Measurements from ENCODE around the gene CHD1L.
"Not testable (repeated sequence)": the region's sequence is repeated elsewhere in the genome, so short reads cannot be mapped to it uniquely, and the experiment has no call there.

DNA sequence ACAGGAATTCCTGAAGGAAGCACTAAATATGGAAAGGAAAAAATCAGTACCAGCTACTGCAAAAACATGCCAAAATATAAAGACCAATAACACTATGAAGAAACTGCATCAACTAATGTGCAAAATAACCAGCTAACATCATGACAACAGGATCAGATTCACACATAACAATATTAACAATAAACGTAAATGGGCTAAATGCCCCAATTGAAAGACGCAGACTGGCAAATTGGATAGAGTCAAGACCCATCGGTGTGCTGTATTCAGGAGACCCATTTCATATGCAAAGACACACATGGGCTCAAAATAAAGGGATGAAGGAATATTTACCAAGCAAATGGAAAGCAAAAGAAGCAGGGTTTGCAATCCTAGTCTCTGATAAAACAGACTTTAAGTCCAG, 63.3 kb downstream of the CHD1L start:
- TF ChIP-seq, protein P1, sequence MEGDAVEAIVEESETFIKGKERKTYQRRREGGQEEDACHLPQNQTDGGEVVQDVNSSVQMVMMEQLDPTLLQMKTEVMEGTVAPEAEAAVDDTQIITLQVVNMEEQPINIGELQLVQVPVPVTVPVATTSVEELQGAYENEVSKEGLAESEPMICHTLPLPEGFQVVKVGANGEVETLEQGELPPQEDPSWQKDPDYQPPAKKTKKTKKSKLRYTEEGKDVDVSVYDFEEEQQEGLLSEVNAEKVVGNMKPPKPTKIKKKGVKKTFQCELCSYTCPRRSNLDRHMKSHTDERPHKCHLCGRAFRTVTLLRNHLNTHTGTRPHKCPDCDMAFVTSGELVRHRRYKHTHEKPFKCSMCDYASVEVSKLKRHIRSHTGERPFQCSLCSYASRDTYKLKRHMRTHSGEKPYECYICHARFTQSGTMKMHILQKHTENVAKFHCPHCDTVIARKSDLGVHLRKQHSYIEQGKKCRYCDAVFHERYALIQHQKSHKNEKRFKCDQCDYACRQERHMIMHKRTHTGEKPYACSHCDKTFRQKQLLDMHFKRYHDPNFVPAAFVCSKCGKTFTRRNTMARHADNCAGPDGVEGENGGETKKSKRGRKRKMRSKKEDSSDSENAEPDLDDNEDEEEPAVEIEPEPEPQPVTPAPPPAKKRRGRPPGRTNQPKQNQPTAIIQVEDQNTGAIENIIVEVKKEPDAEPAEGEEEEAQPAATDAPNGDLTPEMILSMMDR (IDR thresholded peaks at IDR 0.05) = not testable (repeated sequence)
- not testable (repeated sequence) for TF ChIP-seq POLR2AphosphoS5, POLR2A, EP300 (IDR thresholded peaks at IDR 0.05)

Data from stomach (tissue), 4 donors.